GM11168 (cell line): ENCODE results near the gene TMEM9B.
"Not testable (repeated sequence)": the region's sequence is repeated elsewhere in the genome, so short reads cannot be mapped to it uniquely, and the experiment has no call there.

ENCODE experiments used
- in situ Hi-C: fragments of 300-500 bp; cut with MboI; formaldehyde crosslinking; loops from one replicate; pipeline ENCODE4 v1.12.0; 2022; ENCODE audit warnings: low sequenced_read_pairs; ENCODE audit not compliant: unreplicated experiment

Gene TMEM9B

DNA sequence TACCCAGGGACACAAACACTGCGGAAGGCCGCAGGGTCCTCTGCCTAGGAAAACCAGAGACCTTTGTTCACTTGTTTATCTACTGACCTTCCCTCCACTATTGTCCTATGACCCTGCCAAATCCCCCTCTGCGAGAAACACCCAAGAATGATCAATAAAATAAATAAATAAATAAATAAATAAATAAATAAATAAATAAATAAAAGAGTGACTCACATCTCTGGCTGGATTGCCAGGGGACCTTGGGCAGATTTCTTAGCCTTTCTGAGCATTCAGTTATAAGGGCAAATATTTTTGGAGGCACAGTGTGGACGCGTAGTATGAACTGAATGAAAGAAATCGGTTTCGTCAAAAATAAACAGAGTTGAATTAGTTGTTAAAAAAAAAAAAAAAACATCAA is 15.1 kb upstream of the TMEM9B start:
- in situ Hi-C loops, result not testable (repeated sequence)

DNA sequence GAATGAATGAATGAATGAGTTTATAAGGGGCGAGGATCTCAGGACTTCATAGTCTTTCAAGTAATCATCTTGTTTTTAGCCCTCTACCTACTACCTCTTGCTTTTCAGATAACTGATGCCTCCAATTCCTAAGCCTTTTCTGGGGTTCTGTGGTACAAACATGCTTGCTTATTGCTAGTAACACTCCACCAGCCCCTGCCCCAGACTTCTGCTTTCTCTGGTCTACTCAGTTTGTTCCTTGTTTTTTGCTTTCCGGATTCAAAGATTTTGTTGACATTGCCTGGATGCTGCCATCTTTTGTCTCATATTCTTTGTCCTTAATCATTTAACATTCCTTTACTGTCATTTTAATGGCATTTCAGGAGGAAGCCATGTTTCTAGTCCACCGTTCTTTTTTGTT is 8.9 kb upstream of the TMEM9B start:
- in situ Hi-C loops, result loop anchor here (25.0 kb wide), 1 partner anchor 286 kb away; the partner anchor contains the start of genes RPL27A and TRIM66

DNA sequence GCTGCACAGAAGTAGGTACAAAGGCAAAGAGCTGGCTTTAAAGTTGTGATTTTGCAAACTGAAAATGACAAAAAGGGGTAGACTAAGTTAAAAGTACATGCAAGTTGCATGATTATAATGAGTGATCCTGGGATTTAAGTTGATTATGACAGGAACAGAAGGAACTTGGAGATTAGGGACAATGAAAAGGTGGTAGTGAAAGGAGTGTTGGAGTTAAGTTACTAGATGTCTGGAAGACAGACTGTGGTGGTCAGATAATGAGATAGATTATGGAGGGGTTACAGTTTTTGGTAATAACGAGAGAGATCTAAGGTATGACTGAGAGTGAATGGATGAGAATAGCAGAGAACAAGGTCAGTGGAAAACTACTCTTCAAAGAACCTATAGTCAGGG is 7.7 kb upstream of the TMEM9B start:
- in situ Hi-C loops, result loop anchor here (25.0 kb wide), 1 partner anchor 285 kb away; the partner anchor contains the start of genes RPL27A and TRIM66

DNA sequence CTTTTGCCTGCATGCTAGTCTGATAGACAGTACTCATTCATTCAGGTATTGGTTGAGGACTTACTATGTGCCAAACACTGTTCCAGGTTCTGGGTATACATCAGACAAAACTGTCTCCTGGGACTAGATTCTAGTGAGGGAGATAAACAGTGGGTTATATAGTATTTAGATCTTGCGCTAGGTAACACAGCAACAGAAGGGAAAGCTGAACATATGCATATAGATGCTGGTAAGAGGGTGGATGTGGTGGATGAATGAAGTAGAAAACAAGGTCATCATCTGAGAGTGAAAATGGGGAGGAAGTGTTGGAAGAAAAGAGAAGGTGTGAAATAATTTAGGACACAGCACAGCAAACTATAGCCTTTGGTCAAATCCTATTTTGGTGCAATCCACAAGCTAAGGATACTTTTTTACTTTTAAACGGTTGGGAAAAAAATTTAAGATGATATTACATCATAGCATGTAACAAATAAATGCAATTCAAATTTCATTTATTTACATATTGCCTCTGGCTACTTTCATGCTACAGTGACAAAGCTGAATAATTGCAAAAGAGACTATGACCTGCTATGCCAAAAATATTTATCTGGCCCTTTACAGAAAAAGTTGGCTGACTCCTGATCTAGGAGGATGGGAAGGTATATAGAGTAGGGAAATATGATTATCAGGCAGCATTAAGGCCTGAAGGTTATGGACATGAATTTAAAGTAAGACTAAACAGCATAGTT is 7.1 kb upstream of the TMEM9B start:
- in situ Hi-C loops, result loop anchor here (25.0 kb wide), 1 partner anchor 284 kb away; the partner anchor contains the start of genes RPL27A and TRIM66

DNA sequence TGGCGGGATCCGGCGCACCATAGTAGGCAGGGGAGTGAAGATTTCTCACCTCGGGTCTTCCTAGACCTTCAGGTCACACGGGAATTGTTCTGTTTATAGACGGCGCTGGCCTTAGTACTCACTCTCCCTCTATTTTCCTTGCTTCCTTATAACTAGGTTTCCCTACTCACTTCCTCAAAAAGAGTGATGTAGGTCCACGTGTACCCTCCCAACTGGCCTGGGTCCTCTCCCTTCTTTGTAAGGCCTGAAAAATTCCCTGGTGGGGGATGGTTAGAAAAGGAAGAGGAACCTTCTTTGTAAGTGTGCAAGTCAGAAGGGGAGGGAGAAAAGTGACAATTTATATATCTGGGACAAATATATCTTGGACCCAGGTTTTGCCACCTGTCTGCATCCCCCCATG is 2.9 kb upstream of the TMEM9B start:
- in situ Hi-C loops, result loop anchor here (25.0 kb wide), 1 partner anchor 280 kb away; the partner anchor contains the start of genes RPL27A and TRIM66

DNA sequence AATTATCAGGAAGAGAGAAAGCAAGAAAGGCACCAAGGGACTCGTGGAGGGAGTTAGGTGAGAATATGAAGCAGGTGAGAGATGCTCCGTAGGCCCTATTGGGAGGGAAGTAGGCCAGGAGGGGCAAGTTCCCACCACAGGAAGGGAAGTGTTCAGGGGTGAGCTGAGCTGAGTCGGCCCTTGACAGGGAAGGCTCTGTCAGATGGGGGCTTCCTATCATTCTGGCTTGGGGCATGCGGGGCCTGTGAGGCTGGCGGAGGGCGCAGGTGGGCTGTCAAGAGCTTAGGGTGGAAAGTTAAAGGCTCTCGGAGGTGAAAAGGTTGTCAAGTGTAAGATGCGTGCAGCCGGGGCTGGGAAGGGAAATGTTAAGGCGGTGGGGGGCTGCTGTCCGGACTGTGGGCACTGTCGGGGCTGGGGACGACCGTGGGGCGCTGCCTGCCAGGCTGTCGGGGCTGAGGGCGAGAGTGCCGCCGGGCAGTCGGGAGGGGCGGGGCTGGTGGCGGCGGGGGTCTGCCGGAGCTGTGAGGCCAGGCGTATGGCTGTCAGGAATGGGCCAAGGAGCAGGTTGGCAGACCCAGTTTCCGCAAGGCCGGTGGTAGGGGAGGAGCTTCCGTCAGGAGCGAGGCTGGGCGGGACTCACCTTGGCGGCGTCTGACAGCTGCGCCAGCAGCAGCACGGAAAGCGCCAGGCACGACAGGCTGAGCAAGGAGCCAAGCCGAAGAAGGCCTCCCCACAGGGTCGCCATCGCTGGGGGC is 496 bp downstream of the TMEM9B start:
- in situ Hi-C loops, result loop anchor here (25.0 kb wide), 1 partner anchor 276 kb away; the partner anchor contains the start of genes RPL27A and TRIM66

DNA sequence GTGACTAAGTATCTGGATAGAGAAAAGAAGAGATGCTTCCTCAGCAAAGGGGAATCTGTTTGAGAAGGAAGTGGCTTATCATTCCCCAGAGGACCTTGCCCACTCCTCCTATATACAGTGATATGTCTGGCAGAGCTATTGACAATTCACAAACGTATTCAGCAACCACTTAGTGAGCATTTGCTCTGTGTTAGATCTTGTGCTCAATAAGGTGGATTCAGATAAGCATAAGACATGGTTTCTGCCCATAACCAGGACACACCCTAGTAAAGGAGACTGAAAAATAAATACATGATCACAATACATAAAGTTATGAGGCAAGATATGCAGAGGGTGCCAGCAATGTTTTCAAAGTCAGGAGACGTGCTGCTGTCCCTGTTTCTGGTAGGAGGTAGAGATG is 1.4 kb downstream of the TMEM9B start:
- in situ Hi-C loops, result loop anchor here (25.0 kb wide), 1 partner anchor 276 kb away; the partner anchor contains the start of genes RPL27A and TRIM66

DNA sequence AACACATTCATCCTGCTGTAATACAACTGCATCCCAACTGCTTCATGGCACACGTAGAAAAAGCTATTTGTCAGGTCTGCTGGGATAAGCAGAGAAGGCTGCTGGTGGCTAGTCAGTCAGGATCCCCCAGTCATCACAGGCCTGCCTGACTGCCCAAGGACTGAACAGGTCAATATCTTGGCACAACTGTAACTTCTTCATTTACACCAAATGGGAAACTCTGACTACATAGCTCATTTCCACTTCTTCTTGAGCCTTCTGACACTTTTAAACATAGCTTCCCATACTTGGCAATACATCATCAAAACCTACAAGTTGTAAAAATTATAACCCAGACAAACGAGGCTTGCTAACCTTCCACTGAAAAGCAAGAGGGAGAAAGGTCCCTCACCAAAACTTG is 2.8 kb downstream of the TMEM9B start:
- in situ Hi-C loops, result loop anchor here (25.0 kb wide), 1 partner anchor 274 kb away; the partner anchor contains the start of genes RPL27A and TRIM66

DNA sequence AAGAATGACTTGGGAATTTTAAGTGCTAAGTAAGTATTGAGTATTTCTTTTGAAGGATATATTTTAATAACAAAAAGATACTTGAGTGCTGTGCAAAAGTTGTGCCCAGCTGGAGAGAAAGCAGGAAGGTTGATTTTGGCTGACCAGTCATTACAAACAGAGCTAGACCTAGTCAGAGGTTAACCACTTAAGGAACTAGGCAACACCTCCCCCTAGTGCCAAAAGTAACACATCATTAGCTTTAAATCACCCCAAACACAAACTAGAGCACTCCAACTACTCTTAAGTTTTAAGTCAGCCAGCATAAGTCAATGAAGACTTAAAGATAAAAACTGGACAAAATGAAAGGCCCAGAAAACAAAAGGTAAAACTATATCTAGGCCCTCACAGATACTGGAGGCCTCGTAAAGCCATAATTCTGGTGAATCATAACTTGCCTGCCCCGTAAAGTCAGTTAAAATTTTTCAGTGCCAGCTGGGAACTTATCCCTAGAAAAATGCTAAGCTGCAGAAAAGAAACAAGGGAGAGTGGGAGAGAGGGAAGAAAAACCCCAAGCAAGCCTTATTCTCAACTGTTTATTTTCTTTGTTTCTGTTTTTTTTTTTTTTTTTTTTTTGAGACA is 4.6 kb downstream of the TMEM9B start:
- in situ Hi-C loops, result loop anchor here (25.0 kb wide), 1 partner anchor 272 kb away; the partner anchor contains the start of genes RPL27A and TRIM66

DNA sequence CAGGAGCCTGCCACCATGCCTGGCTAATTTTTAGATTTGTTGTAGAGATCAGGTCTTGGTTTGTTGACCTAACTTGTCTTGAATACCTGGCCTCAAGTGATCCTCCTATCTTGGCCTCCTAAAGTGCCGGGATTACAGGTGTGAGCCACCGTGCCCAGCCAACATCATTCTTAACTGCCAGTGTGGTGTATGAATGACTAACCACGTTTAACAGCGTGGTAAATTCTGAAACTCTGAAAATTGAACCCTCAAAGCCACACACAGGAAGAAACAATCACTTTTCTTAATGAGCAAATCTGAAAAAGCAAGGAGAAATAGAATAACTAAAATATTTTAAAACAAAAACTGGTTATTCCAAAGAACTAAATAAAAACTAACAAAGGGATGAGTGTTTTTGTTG is 7.4 kb downstream of the TMEM9B start:
- in situ Hi-C loops, result loop anchor here (25.0 kb wide), 1 partner anchor 270 kb away; the partner anchor contains the start of genes RPL27A and TRIM66

DNA sequence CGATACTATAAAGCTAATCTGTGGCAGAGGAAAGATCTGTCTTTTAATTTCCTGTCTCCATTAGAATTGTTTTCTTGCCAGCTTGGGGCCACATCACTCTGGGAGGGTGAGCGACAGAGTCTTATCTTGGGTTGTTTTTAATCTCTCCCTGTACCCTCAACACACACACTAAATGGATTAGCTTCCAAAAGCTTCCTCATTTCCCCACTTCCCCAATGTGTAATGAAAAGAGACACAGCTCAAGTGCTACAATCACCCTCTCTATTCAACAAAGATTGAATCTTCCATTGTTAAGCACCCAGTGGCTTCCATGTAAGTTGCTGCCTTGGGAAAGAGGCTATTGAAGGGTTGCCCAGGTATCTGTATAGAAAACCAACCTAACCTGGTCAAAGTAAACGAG is 15.4 kb downstream of the TMEM9B start:
- in situ Hi-C loops, result no loop called here

DNA sequence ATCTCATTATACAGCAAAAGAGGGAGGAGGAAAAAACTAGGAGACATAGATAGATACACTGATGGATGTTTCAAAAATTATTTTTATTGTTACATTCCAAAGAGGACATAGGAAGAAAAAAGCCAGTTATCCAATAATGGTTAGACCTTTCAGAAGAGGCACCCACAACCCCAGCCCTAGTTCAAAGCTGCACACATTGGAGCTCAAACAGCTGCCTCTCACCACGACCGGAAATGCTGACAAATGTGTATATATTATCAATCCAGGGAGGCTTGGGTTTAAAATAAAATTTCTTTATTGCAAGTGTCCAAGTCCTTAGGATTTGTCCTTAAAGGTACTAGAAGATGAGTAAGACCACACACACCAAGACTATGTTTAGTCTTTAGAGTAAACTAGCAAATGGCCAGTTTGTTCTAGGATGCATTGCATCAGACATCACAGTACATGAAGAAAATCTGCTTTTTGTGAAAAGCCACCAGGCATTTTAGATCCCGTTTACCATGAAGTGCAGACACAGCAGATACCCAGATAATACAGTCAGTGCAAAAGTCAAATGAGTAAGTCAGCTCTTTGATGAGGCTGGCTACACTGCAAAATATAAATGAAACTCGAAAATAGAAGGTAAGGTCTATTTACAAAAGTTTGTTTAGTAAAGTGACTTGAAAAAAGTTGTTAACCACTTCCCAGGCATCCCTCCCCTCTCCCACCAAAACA is 16.9 kb downstream of the TMEM9B start:
- in situ Hi-C loops, result no loop called here

DNA sequence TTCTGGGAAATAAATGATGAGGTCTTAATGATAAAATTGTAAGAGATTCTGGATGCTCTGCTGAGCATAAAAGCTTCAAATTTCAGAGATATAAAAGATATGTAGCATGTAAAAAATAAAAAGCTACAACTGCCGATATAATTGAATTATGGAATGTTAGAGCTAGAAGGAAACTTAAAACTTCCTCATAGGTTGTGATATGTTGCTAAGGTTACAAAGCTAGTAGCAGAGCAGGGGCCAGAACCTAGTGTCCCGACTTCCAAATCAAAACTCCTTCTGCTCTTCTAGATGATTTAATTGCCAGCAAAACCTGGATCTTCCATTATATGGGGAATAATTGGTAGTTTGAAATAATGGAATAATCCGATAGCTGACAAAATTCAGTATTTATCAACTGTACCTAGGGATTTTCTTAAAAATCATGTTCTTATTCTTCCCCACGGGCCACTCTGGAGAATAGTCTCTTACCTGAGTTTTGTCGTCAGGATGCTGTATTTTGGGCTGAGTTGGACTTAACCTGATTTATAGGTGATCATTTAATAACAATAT is 21.6 kb downstream of the TMEM9B start, which contains the start of gene ASCL3:
ASCL3 (minus strand) TSS at position 499 of the 549 bp plus-strand sequence. CDS start 4,855 bp downstream, outside the sequence.
- in situ Hi-C loops, result no loop called here

DNA sequence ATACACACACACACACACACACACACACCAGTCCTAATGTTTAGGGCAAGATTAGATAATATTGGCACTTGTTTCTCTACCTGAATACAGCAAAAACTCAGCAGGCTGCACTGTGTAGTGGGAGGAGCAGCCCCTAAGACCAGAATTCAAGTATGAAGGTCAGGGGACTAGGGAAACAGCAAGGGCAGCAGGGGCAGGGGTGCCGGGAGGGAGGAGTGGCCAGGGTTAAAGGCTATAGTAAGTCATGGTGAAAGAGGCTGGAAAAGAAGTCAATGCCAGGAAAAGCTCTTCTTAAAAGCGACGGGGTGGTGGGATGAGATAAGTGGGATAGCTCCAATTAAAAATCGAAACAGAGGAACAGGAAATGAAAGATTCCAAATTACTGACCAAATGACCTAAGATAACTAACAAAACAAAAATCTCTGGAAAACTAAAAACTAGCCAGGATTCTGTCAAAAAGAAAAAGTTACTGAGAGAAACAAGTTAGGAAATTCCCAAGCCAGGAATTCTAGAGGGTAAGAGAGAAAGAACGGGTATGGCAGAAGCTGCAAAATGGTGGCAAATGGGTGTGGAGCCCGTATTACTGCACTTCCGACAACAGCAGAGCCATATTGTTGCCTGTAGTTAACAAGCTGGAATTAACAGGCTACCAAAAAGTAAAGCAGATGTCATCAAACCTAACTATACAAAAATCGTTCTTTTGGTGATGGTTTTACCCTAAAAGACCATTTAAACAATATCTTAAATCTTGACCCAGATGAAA is 22.7 kb downstream of the TMEM9B start:
- in situ Hi-C loops, result no loop called here

DNA sequence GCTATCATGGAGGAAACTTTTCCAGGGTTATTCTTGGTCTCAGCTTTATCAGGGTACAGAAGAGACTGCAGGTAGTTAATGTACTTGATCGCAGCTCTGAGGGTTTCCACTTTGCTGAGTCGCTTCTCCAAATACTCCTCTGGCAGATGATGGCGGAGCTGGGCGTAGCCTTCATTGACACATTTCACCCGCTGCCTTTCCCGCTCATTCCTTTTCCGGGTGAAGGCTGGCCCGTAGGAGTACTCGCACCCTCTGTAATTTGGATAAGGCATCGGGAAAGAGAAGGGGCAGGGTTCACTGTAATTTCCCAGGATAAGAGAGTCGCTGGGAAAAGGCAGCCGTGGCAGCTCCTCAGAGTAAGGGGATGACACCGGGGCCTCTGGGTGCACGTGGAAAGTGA is 26.6 kb downstream of the TMEM9B start:
- in situ Hi-C loops, result no loop called here

DNA sequence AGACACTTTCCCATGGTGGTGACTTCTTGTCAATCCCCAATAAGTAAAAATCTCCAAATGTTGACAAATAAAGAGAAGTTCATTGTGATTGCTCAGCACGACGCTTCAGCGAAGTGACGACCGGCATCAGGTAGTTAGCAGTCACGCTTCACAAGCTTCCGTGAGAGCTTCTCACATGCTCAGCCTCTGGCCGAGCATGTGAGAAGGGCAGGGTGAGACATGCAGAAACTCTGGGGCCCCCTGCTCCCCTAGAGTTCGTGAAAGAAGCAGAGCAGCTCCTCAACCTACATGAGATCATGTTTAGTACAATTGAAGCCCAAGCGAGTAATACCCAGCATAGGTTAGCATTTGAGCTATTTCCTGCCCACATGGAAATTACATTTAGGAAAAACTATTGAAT is 27.1 kb downstream of the TMEM9B start:
- in situ Hi-C loops, result no loop called here

DNA sequence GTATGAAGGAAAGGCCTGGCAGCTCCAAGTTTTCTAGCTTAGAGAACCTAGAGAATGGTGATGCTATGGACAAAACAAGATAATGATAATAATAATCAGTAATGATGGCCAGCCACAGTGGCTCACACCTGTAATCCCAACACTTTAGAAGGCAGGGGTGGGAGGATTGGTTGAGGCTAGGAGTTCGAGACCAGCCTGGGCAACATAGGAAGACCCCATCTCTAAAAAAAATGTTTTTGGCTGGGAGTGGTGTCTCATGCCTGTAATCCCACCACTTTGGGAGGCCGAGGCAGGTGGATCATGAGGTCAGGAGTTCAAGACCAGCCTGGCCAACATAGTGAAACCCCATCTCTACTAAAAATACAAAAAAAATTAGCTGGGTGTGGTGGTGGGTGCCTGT is 28.5 kb downstream of the TMEM9B start:
- in situ Hi-C loops, result not testable (repeated sequence)

DNA sequence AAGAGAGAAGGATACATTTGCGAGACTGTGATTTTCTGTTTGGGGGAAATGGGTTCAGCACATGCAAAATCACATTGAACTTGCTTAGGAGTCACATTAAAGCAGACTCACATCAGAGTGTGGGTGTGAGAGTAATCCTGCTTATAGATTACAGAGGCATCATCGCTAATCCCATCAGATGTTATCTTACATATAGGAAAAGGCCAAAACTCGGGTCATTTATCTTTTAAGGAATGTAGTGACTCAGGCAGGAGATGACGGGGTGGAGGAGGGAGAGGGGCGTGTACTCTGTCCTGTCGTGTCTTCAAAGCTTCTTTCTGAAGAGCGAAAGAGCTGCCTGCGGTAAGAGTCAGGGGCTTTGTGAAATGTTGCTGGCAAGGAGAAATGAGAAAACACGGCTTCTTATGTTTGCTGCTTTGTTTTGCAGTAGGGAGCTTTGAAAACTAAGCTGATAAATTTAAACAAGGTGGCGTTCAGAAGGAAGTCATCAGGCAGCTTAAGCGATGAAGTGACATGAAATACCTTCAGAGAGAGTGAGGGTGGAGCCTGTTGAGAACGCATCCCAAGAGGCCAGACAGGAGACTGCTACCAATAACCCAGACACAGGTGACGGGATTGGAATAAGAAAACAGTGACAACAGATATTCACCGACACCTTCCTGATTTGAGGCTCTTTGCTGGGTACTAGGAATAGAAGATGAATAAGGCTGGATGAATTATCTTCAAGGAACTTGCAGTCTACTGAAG is 29.3 kb downstream of the TMEM9B start:
- in situ Hi-C loops, result no loop called here
